ENCODE measurements around the gene SORCS1. TPM values are rescaled to one million over a fixed set of nuclear protein-coding genes. Genes with fewer than 3 reads are reported as not detected.

SORCS1 gene
- total and polyA plus RNA-seq, 8 donors: 0.46 to 2.6 (median 1.6) TPM

- FAIRE-seq (no peak), ATAC-seq (no peak), DNase-seq (no peak)
- H3K4me1 ChIP-seq: no peaks in the 10 kb centered on the region
- H3K36me3 ChIP-seq: no peaks in the 10 kb centered on the region
- H3K27ac ChIP-seq: no peak overlapping the region
- H3K4me3 ChIP-seq: no peak overlapping the region
- intact Hi-C loops (cut with DNase I): no loop called here
- TF ChIP-seq CTCF (IDR thresholded peaks at IDR 0.05): no peak
- H3K9me3 ChIP-seq: no peaks in the 10 kb centered on the region
- no peaks in the 10 kb centered on the region for H3K27me3 ChIP-seq
- 59 to 78% methylated on average over 4 of the region's 4 CpGs for WGBS, 2 donors
Measured at GRCh38 chr10:106991091-106991490, 173.4 kb downstream of the SORCS1 start.

- DNase-seq (no peak), ATAC-seq (no peak), FAIRE-seq (no peak)
- intact Hi-C loops (cut with DNase I): no loop called here
- no peaks in the 10 kb centered on the region for H3K36me3 ChIP-seq
- H3K4me1 ChIP-seq: no peaks in the 10 kb centered on the region
- H3K27ac ChIP-seq: no peak overlapping the region
- no peak for TF ChIP-seq CTCF (IDR thresholded peaks at IDR 0.05)
- H3K4me3 ChIP-seq: no peak overlapping the region
- WGBS, 2 donors: 47 to 56% methylated on average over 5 of the region's 5 CpGs
- no peaks in the 10 kb centered on the region for H3K27me3 ChIP-seq
- no peaks in the 10 kb centered on the region for H3K9me3 ChIP-seq
Measured at GRCh38 chr10:106987362-106987761, 177.1 kb downstream of the SORCS1 start.

GRCh38 chr10:106982268-106982667, 182.2 kb downstream of the SORCS1 start:
- no peak for FAIRE-seq
- DNase-seq: no peak
- ATAC-seq: no peak
- 12 to 21% methylated on average over 4 of the region's 4 CpGs for WGBS, 2 donors
- H3K4me1 ChIP-seq: peaks cover 0 to 8% (median 2%) of the 10 kb centered on the region in 3 donors
- intact Hi-C loops (cut with DNase I): no loop called here
- H3K27me3 ChIP-seq: no peaks in the 10 kb centered on the region
- H3K36me3 ChIP-seq: no peaks in the 10 kb centered on the region
- no peak for TF ChIP-seq CTCF (IDR thresholded peaks at IDR 0.05)
- H3K27ac ChIP-seq: no peak overlapping the region
- H3K4me3 ChIP-seq: no peak overlapping the region
- H3K9me3 ChIP-seq: no peaks in the 10 kb centered on the region

- TF ChIP-seq CTCF (IDR thresholded peaks at IDR 0.05): no peak
- H3K4me3 ChIP-seq: no peak overlapping the region
- WGBS, 2 donors: 57 to 70% methylated on average over 6 of the region's 6 CpGs
- H3K4me1 ChIP-seq: peaks cover 0 to 8% (median 2%) of the 10 kb centered on the region in 3 donors
- FAIRE-seq (no peak), DNase-seq (no peak), ATAC-seq (no peak)
- H3K27ac ChIP-seq: no peak overlapping the region
- H3K9me3 ChIP-seq: no peaks in the 10 kb centered on the region
- intact Hi-C loops (cut with DNase I): no loop called here
- H3K27me3 ChIP-seq: no peaks in the 10 kb centered on the region
- H3K36me3 ChIP-seq: no peaks in the 10 kb centered on the region
Measured at GRCh38 chr10:106981452-106982075, 182.9 kb downstream of the SORCS1 start.

Data from pancreas (tissue), 10 donors.